B cell (primary cell): ENCODE data around the gene SLC9C2.

Source experiments
- EZH2 ChIP-seq: IDR thresholded peaks from 2 replicates; pipeline ENCODE4 v1.6.1; 2012; ENCODE audit warnings: borderline replicate concordance, low read depth, mild to moderate bottlenecking, moderate library complexity, low read length; ENCODE audit not compliant: insufficient read depth, poor library complexity, severe bottlenecking
- TF ChIP-seq, protein P1 (sequence below): fragments of 200-600 bp; IDR thresholded peaks from one replicate; pipeline ENCODE4 v1.8.0; 2022; ENCODE audit warnings: antibody characterized with exemption, mild to moderate bottlenecking

GRCh38 chr1:173470608-173471007, 132.3 kb downstream of the SLC9C2 start:
- TF ChIP-seq, protein P1, sequence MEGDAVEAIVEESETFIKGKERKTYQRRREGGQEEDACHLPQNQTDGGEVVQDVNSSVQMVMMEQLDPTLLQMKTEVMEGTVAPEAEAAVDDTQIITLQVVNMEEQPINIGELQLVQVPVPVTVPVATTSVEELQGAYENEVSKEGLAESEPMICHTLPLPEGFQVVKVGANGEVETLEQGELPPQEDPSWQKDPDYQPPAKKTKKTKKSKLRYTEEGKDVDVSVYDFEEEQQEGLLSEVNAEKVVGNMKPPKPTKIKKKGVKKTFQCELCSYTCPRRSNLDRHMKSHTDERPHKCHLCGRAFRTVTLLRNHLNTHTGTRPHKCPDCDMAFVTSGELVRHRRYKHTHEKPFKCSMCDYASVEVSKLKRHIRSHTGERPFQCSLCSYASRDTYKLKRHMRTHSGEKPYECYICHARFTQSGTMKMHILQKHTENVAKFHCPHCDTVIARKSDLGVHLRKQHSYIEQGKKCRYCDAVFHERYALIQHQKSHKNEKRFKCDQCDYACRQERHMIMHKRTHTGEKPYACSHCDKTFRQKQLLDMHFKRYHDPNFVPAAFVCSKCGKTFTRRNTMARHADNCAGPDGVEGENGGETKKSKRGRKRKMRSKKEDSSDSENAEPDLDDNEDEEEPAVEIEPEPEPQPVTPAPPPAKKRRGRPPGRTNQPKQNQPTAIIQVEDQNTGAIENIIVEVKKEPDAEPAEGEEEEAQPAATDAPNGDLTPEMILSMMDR, result no peak
- TF ChIP-seq EZH2, result no peak
